Mesenchymal stem cell (in vitro differentiated cells and primary cell): ENCODE data around the gene CEBPB.

Experiments
- DNase-seq: peaks from one replicate; pipeline ENCODE4 v3.0.0-alpha.2; 2013
- H2AFZ ChIP-seq: one replicate; pipeline ENCODE4 v1.6.1; 2013; ENCODE audit warnings: low read depth, mild to moderate bottlenecking, control low read depth, inconsistent platforms, low read length, moderate library complexity
- H2AK5ac ChIP-seq: 2 replicates; pipeline ENCODE4 v1.6.1; 2013; ENCODE audit warnings: low read length, moderate library complexity, mild to moderate bottlenecking, inconsistent platforms; ENCODE audit not compliant: severe bottlenecking
- H2BK120ac ChIP-seq: one replicate; pipeline ENCODE4 v1.6.1; 2013; ENCODE audit warnings: low read depth, mild to moderate bottlenecking, inconsistent platforms, low read length, moderate library complexity
- H2BK12ac ChIP-seq, 2 experiments: one replicate each; pipeline ENCODE4 v1.6.1; 2013; ENCODE audit warnings: inconsistent platforms in 2 of 2, low read length in 2 of 2, mild to moderate bottlenecking in 2 of 2, moderate library complexity in 2 of 2, control low read depth in 1 of 2
- H2BK15ac ChIP-seq: one replicate; pipeline ENCODE4 v1.6.1; 2013; ENCODE audit warnings: mild to moderate bottlenecking, low read depth, inconsistent platforms; ENCODE audit not compliant: poor library complexity, severe bottlenecking
- H2BK5ac ChIP-seq: 2 replicates; pipeline ENCODE4 v1.6.1; 2013; ENCODE audit warnings: low read depth, mild to moderate bottlenecking, low read length, control low read depth, inconsistent platforms; ENCODE audit not compliant: poor library complexity, severe bottlenecking
- H3K14ac ChIP-seq, 2 experiments: one replicate each; pipeline ENCODE4 v1.6.1; 2013; ENCODE audit warnings: inconsistent platforms in 2 of 2, low read length in 2 of 2, control low read depth in 1 of 2, mild to moderate bottlenecking in 1 of 2, moderate library complexity in 1 of 2
- H3K18ac ChIP-seq, 2 experiments: one replicate each; pipeline ENCODE4 v1.6.1; 2013; ENCODE audit warnings: inconsistent platforms in 2 of 2, low read length in 2 of 2, control low read depth in 1 of 2, low read depth in 1 of 2, mild to moderate bottlenecking in 1 of 2
- H3K23ac ChIP-seq, 2 experiments: one replicate each; pipeline ENCODE4 v1.6.1; 2013; ENCODE audit warnings: inconsistent platforms in 2 of 2, low read length in 2 of 2, mild to moderate bottlenecking in 2 of 2, moderate library complexity in 2 of 2, control low read depth in 1 of 2
- H3K27ac ChIP-seq: 2 replicates; pipeline ENCODE4 v1.5.1; 2013; ENCODE audit warnings: mild to moderate bottlenecking, moderate library complexity, low read length, control low read depth, inconsistent platforms; ENCODE audit not compliant: poor library complexity, severe bottlenecking
- H3K27me3 ChIP-seq, 2 experiments: 2 replicates each; pipeline versions ENCODE4 v1.6.1 to v1.7.0; 2013; ENCODE audit warnings: low read length in 2 of 2, mild to moderate bottlenecking in 2 of 2, moderate library complexity in 2 of 2, control low read depth in 1 of 2, inconsistent platforms in 1 of 2; ENCODE audit not compliant: control insufficient read depth in 1 of 2, insufficient read depth in 1 of 2
- H3K36me3 ChIP-seq, 2 experiments: 2 replicates each; pipeline versions ENCODE4 v1.6.1 to v1.7.0; 2013; ENCODE audit warnings: low read length in 2 of 2, control low read depth in 1 of 2, inconsistent platforms in 1 of 2, low read depth in 1 of 2, mild to moderate bottlenecking in 1 of 2; ENCODE audit not compliant: insufficient read depth in 2 of 2, control insufficient read depth in 1 of 2
- H3K4ac ChIP-seq, 2 experiments: one replicate each; pipeline ENCODE4 v1.6.1; 2013; ENCODE audit warnings: inconsistent platforms in 2 of 2, low read length in 2 of 2, mild to moderate bottlenecking in 2 of 2, moderate library complexity in 2 of 2, control low read depth in 1 of 2, low read depth in 1 of 2
- H3K4me1 ChIP-seq: 2 replicates; pipeline ENCODE4 v1.6.1; 2013; ENCODE audit warnings: low read depth, low read length, control low read depth; ENCODE audit not compliant: control insufficient read depth, insufficient read depth
- H3K4me2 ChIP-seq: 2 replicates; pipeline ENCODE4 v1.6.1; 2013; ENCODE audit warnings: low read length, mild to moderate bottlenecking, inconsistent platforms; ENCODE audit not compliant: poor library complexity, severe bottlenecking
- H3K4me3 ChIP-seq, 2 experiments: 2 replicates each; pipeline versions ENCODE4 v1.5.1 to v1.7.0; 2013; ENCODE audit warnings: low read length in 2 of 2, mild to moderate bottlenecking in 2 of 2, control low read depth in 1 of 2, low read depth in 1 of 2; ENCODE audit not compliant: insufficient read depth in 1 of 2
- H3K79me1 ChIP-seq: replicated peaks from 2 replicates; pipeline ENCODE4 v1.6.1; 2013; ENCODE audit warnings: mild to moderate bottlenecking, control low read depth, low read length, inconsistent platforms; ENCODE audit not compliant: poor library complexity, severe bottlenecking
- H3K9ac ChIP-seq: 2 replicates; pipeline ENCODE4 v1.7.0; 2013; ENCODE audit warnings: mild to moderate bottlenecking, low read length, moderate library complexity
- H3K9me3 ChIP-seq: 2 replicates; pipeline ENCODE4 v1.7.0; 2013; ENCODE audit warnings: mild to moderate bottlenecking, low read length; ENCODE audit not compliant: control insufficient read depth
- H4K8ac ChIP-seq: one replicate; pipeline ENCODE4 v1.6.1; 2013; ENCODE audit warnings: inconsistent platforms, mild to moderate bottlenecking, low read length, moderate library complexity
- H4K91ac ChIP-seq: one replicate; pipeline ENCODE4 v1.6.1; 2013; ENCODE audit warnings: mild to moderate bottlenecking, low read length, inconsistent platforms
- WGBS: methylation state at CpG from one replicate; pipeline ENCODE4 v1.1.7; 2013; ENCODE audit warnings: mixed read lengths; 5-methylcytosine and 5-hydroxymethylcytosine counted together

Gene CEBPB

DNA sequence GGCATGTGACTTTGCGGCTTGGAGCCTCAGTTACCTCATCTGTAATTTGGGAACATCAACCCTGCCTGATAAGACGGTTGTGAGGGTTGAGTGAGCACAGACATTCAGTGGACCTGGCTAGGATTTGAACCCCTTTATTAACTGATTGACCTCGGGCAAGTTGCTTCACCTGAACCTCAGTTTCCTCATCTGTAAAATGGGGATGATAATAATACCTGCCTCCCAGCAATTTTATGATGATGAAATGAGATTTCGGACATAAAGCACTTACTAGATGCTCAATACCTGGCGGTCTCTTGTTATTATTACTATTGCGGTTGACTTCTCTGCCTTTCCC, 51.5 kb downstream of the CEBPB start:
- Histone ChIP-seq H3K9ac (no peak overlapping the region), H4K91ac (no peak overlapping the region), H3K27me3 (no peaks in the 10 kb centered on the region), H3K4me2 (no peak overlapping the region), H3K36me3 (no peaks in the 10 kb centered on the region), H3K9me3 (peaks cover 5% of the 10 kb centered on the region), H4K8ac (no peak overlapping the region), H3K14ac (no peak overlapping the region), H3K23ac (no peak overlapping the region), H2BK15ac (no peak overlapping the region), H3K4ac (no peak overlapping the region), H3K27ac (no peak overlapping the region), H3K18ac (no peak overlapping the region), H2BK5ac (no peak overlapping the region), H2BK12ac (no peak overlapping the region), H3K4me1 (peaks cover 5% of the 10 kb centered on the region), H2AK5ac (no peak overlapping the region), H3K4me3 (no peak overlapping the region), H2BK120ac (no peak overlapping the region), H2AFZ (no peak overlapping the region), H3K79me1 (no peaks in the 10 kb centered on the region)
- DNase-seq, result no peak
- over 99% methylated on average over 5 of the region's 6 CpGs for WGBS
